ENCODE measurements around the gene ARHGAP42. TPM values are rescaled to one million over a fixed set of nuclear protein-coding genes. Genes with fewer than 3 reads are reported as not detected.

ARHGAP42 gene
- total RNA-seq, 1 donor from 2014 or later: 16.3 TPM

DNA sequence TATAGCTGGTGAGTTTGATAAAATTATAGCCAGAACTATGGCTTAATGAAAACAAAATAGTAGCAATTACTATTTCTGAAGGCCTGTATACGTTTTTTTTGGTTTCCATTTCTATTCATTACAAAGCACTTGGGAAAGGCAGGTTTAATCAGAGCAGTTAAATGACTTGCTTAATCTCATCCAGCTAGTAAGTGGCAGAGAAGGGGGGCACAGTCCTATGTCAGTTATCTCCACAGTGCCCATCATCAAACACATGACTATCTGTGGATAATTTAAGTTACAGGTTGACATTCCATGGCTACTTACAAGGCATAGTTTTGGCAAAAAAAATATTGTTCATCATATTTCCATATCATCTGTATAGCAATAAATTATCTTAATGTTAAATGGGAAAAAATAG, 348.8 kb downstream of the ARHGAP42 start:
- intact Hi-C loops (cut with DNase I): no loop called here
- H3K4me1 ChIP-seq: peaks cover 6% of the 10 kb centered on the region
- no peaks in the 10 kb centered on the region for H3K27me3 ChIP-seq (ENCODE audit: low read depth)
- H3K9me3 ChIP-seq: no peaks in the 10 kb centered on the region
- DNase-seq (no peak), ATAC-seq (no peak)
- H3K36me3 ChIP-seq: no peaks in the 10 kb centered on the region
- no peak overlapping the region for H3K4me3 ChIP-seq
- TF ChIP-seq, protein P1, sequence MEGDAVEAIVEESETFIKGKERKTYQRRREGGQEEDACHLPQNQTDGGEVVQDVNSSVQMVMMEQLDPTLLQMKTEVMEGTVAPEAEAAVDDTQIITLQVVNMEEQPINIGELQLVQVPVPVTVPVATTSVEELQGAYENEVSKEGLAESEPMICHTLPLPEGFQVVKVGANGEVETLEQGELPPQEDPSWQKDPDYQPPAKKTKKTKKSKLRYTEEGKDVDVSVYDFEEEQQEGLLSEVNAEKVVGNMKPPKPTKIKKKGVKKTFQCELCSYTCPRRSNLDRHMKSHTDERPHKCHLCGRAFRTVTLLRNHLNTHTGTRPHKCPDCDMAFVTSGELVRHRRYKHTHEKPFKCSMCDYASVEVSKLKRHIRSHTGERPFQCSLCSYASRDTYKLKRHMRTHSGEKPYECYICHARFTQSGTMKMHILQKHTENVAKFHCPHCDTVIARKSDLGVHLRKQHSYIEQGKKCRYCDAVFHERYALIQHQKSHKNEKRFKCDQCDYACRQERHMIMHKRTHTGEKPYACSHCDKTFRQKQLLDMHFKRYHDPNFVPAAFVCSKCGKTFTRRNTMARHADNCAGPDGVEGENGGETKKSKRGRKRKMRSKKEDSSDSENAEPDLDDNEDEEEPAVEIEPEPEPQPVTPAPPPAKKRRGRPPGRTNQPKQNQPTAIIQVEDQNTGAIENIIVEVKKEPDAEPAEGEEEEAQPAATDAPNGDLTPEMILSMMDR (IDR thresholded peaks at IDR 0.05): no peak
- H3K27ac ChIP-seq: no peak overlapping the region
